ENCODE measurements around the gene TAPBP. TPM values are rescaled to one million over a fixed set of nuclear protein-coding genes. Genes with fewer than 3 reads are reported as not detected.

TAPBP gene
- total RNA-seq, 1 experiment from 2014 or later: 28.2 TPM

GRCh38 chr6:33259032-33259431 lies 54.8 kb downstream of the TAPBP start:
- TF ChIP-seq, protein P1, sequence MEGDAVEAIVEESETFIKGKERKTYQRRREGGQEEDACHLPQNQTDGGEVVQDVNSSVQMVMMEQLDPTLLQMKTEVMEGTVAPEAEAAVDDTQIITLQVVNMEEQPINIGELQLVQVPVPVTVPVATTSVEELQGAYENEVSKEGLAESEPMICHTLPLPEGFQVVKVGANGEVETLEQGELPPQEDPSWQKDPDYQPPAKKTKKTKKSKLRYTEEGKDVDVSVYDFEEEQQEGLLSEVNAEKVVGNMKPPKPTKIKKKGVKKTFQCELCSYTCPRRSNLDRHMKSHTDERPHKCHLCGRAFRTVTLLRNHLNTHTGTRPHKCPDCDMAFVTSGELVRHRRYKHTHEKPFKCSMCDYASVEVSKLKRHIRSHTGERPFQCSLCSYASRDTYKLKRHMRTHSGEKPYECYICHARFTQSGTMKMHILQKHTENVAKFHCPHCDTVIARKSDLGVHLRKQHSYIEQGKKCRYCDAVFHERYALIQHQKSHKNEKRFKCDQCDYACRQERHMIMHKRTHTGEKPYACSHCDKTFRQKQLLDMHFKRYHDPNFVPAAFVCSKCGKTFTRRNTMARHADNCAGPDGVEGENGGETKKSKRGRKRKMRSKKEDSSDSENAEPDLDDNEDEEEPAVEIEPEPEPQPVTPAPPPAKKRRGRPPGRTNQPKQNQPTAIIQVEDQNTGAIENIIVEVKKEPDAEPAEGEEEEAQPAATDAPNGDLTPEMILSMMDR (conservative IDR thresholded peaks at IDR 0.05): no peak
- Histone ChIP-seq H4K91ac (ENCODE audit: insufficient read length, low read depth, low read length) (no peak overlapping the region), H3T11ph (ENCODE audit: low read length) (no peak overlapping the region), H3K4ac (ENCODE audit: low read depth, low read length) (no peak overlapping the region), H3K27ac (ENCODE audit: insufficient read length, low read depth, low read length) (no peak overlapping the region), H3K23ac (ENCODE audit: insufficient read length, low read depth, low read length) (no peak overlapping the region), H4K5ac (ENCODE audit: insufficient read length, low read depth, low read length) (no peak overlapping the region), H3K9ac (ENCODE audit: extremely low read depth, insufficient read length, low read length) (no peak overlapping the region), H3K4me2 (ENCODE audit: insufficient read depth, insufficient read length, low read length) (no peak overlapping the region), H4K8ac (replicated peaks; ENCODE audit: insufficient read length, low read depth, low read length) (no peak overlapping the region), H3K23me2 (ENCODE audit: insufficient read length, low read depth, low read length, poor library complexity, severe bottlenecking) (no peaks in the 10 kb centered on the region), H3K4me1 (ENCODE audit: insufficient read depth, low read length) (no peaks in the 10 kb centered on the region), H2BK120ac (ENCODE audit: low read depth, low read length, poor library complexity, severe bottlenecking) (no peak overlapping the region), H3K18ac (ENCODE audit: insufficient read length, low read depth, low read length) (no peak overlapping the region), H3K56ac (ENCODE audit: insufficient read length, low read depth, low read length) (no peak overlapping the region), H2AFZ (ENCODE audit: low read length) (no peak overlapping the region), H4K20me1 (ENCODE audit: control insufficient read depth, insufficient read depth, insufficient read length) (no peaks in the 10 kb centered on the region), H3K27me3 (ENCODE audit: insufficient read depth, low read length) (no peaks in the 10 kb centered on the region), H3K14ac (ENCODE audit: insufficient read depth, low read length) (no peak overlapping the region), H3K79me2 (ENCODE audit: insufficient read depth, low read length) (no peaks in the 10 kb centered on the region), H3K9me3 (ENCODE audit: control insufficient read depth, low read depth, low read length) (no peaks in the 10 kb centered on the region), H2BK12ac (ENCODE audit: insufficient read length, low read depth, low read length) (no peak overlapping the region), H2BK20ac (ENCODE audit: low read depth, low read length, poor library complexity, severe bottlenecking) (no peak overlapping the region), H3K79me1 (ENCODE audit: insufficient read depth, low read depth, low read length, poor library complexity, severe bottlenecking) (no peaks in the 10 kb centered on the region), H2AK5ac (ENCODE audit: insufficient read length, low read length) (no peak overlapping the region), H2BK15ac (ENCODE audit: low read depth, low read length) (no peak overlapping the region), H2BK5ac (ENCODE audit: insufficient read length, low read length) (no peak overlapping the region)
- Mint-ChIP-seq H3K27me3 (ENCODE audit: low read depth) (no peaks in the 10 kb centered on the region), H3K36me3 (ENCODE audit: insufficient read depth in 1 of 3, low read depth in 3 of 3) (peaks cover 12 to 55% (median 41%) of the 10 kb centered on the region in 3 experiments), H3K4me3 (no peak overlapping the region), H3K4me1 (0 out of 4 replicates have a peak, but pooled peaks cover 0 to 3% of the 10 kb centered on the region in 2 experiments), H3K9me3 (no peaks in the 10 kb centered on the region), H3K27ac (no peak overlapping the region)
- no peak for DNase-seq
- WGBS (ENCODE audit: extremely low coverage, insufficient read length, low lambda C conversion rate): no CpG with 5 or more reads among the region's 5 CpGs

All from H9 (cell line).